ENCODE measurements around the gene PLEKHA6.
A peak's percentile ranks its signal among the peaks of the same experiment; 100 is the strongest.

PLEKHA6 gene

GRCh38 chr1:204282761-204283221 is 76.9 kb downstream of the PLEKHA6 start:
- DNase-seq: peak; percentile 42 to 66

GRCh38 chr1:204280099-204280961 is 79.4 kb downstream of the PLEKHA6 start:
- DNase-seq: no peak

GRCh38 chr1:204278958-204279357 is 80.8 kb downstream of the PLEKHA6 start:
- DNase-seq: peak; percentile 18 to 52

- no peak for DNase-seq
Observed at GRCh38 chr1:204278251-204278650, 81.5 kb downstream of the PLEKHA6 start.

GRCh38 chr1:204277563-204278219 is 82.0 kb downstream of the PLEKHA6 start:
- DNase-seq: no peak

- peak in 1 of 2 donors; percentile 43 for DNase-seq
Observed at GRCh38 chr1:204275695-204276370, 83.9 kb downstream of the PLEKHA6 start.

GRCh38 chr1:204274446-204274845 is 85.3 kb downstream of the PLEKHA6 start:
- DNase-seq: no peak

- no peak for DNase-seq
Observed at GRCh38 chr1:204272505-204272904, 87.2 kb downstream of the PLEKHA6 start.

- DNase-seq: no peak
Observed at GRCh38 chr1:204271970-204272369, 87.8 kb downstream of the PLEKHA6 start.

GRCh38 chr1:204268101-204268500 is 91.6 kb downstream of the PLEKHA6 start:
- no peak for DNase-seq

GRCh38 chr1:204267191-204267601 is 92.5 kb downstream of the PLEKHA6 start:
- no peak for DNase-seq

GRCh38 chr1:204266504-204267034 is 93.2 kb downstream of the PLEKHA6 start:
- no peak for DNase-seq

GRCh38 chr1:204265665-204266064 is 94.1 kb downstream of the PLEKHA6 start:
- DNase-seq: no peak

GRCh38 chr1:204264805-204265204 is 94.9 kb downstream of the PLEKHA6 start:
- DNase-seq: no peak

GRCh38 chr1:204263254-204263910 is 96.3 kb downstream of the PLEKHA6 start:
- DNase-seq: no peak

- DNase-seq: no peak
Observed at GRCh38 chr1:204262506-204263253, 97.0 kb downstream of the PLEKHA6 start.

- DNase-seq: no peak
Observed at GRCh38 chr1:204261746-204262505, 97.8 kb downstream of the PLEKHA6 start.

- no peak for DNase-seq
Observed at GRCh38 chr1:204261266-204261665, 98.5 kb downstream of the PLEKHA6 start.

GRCh38 chr1:204260601-204261197 is 99.0 kb downstream of the PLEKHA6 start:
- no peak for DNase-seq

- no peak for DNase-seq
Observed at GRCh38 chr1:204259782-204260181, 99.9 kb downstream of the PLEKHA6 start.

GRCh38 chr1:204259196-204259595 is 100.5 kb downstream of the PLEKHA6 start:
- DNase-seq: no peak

Measured in inflammatory macrophage treated with lipopolysaccharide for 1 hour (primary cell).